Mesodermal cell (in vitro differentiated cells): Measurements from ENCODE around the gene CYB5R3.

ENCODE experiments used
- H3K27ac ChIP-seq: 2 replicates; pipeline ENCODE4 v1.7.0; 2013; ENCODE audit warnings: mild to moderate bottlenecking, low read depth, low read length, moderate library complexity; ENCODE audit not compliant: severe bottlenecking
- H3K36me3 ChIP-seq: 2 replicates; pipeline ENCODE4 v1.7.1; 2013; ENCODE audit warnings: mild to moderate bottlenecking, low read length, moderate library complexity; ENCODE audit not compliant: control insufficient read depth, insufficient read depth
- H3K4me1 ChIP-seq: one replicate; pipeline ENCODE4 v1.7.1; 2013; ENCODE audit warnings: mild to moderate bottlenecking, low read length; ENCODE audit not compliant: insufficient read depth, control insufficient read depth, poor library complexity, severe bottlenecking
- H3K4me3 ChIP-seq: 2 replicates; pipeline ENCODE4 v1.7.0; 2013; ENCODE audit warnings: low read length, control low read depth, mild to moderate bottlenecking; ENCODE audit not compliant: insufficient read depth, poor library complexity, severe bottlenecking; ENCODE audit errors: extremely low read depth
- H3K9me3 ChIP-seq: 2 replicates; pipeline ENCODE4 v1.7.1; 2013; ENCODE audit warnings: mild to moderate bottlenecking, low read length, moderate library complexity; ENCODE audit not compliant: control insufficient read depth
- WGBS, 2 experiments: methylation state at CpG; one replicate each; pipeline ENCODE4 v1.1.5; 2013; ENCODE audit warnings: missing lambda C conversion rate in 2 of 2; ENCODE audit not compliant: insufficient coverage in 2 of 2; 5-methylcytosine and 5-hydroxymethylcytosine counted together

The CYB5R3 gene

GRCh38 chr22:42642806-42643633, 6.2 kb downstream of the CYB5R3 start:
- Histone ChIP-seq H3K9me3 (no peaks in the 10 kb centered on the region), H3K4me1 (peaks cover 41% of the 10 kb centered on the region), H3K27ac (no peak overlapping the region), H3K4me3 (no peak overlapping the region), H3K36me3 (peaks cover 5% of the 10 kb centered on the region)
- 83 to 87% methylated on average over 5 to 9 of the region's 12 CpGs for WGBS, 2 experiments

GRCh38 chr22:42641801-42642413, 7.3 kb downstream of the CYB5R3 start:
- Histone ChIP-seq H3K27ac (no peak overlapping the region), H3K4me1 (peaks cover 33% of the 10 kb centered on the region)

GRCh38 chr22:42639541-42640241, 9.5 kb downstream of the CYB5R3 start:
- Histone ChIP-seq H3K27ac (no peak overlapping the region), H3K36me3 (peaks cover 22% of the 10 kb centered on the region), H3K9me3 (no peaks in the 10 kb centered on the region), H3K4me1 (peaks cover 19% of the 10 kb centered on the region), H3K4me3 (no peak overlapping the region)
- WGBS, 2 experiments, result 90 to 91% methylated on average over 8 to 9 of the region's 9 CpGs

More at GRCh38 chr22:42641801-42642413, 7.3 kb downstream of the CYB5R3 start:
- Histone ChIP-seq H3K9me3 (no peaks in the 10 kb centered on the region), H3K36me3 (peaks cover 12% of the 10 kb centered on the region), H3K4me3 (no peak overlapping the region)
- 95 to 96% methylated on average over 5 to 6 of the region's 9 CpGs for WGBS, 2 experiments

GRCh38 chr22:42637555-42637954, 11.6 kb downstream of the CYB5R3 start:
- Histone ChIP-seq H3K4me3 (no peak overlapping the region), H3K36me3 (peaks cover 35% of the 10 kb centered on the region), H3K9me3 (no peaks in the 10 kb centered on the region), H3K27ac (no peak overlapping the region), H3K4me1 (peaks cover 8% of the 10 kb centered on the region)
- 82 to 93% methylated on average over 10 to 12 of the region's 12 CpGs for WGBS, 2 experiments

GRCh38 chr22:42636506-42636905, 12.7 kb downstream of the CYB5R3 start:
- Histone ChIP-seq H3K4me3 (no peak overlapping the region), H3K36me3 (peaks cover 38% of the 10 kb centered on the region), H3K9me3 (no peaks in the 10 kb centered on the region), H3K27ac (no peak overlapping the region), H3K4me1 (peaks cover 8% of the 10 kb centered on the region)
- 96 to 98% methylated on average over 16 to 17 of the region's 17 CpGs for WGBS, 2 experiments

- Histone ChIP-seq H3K36me3 (peaks cover 43% of the 10 kb centered on the region), H3K4me1 (peaks cover 8% of the 10 kb centered on the region), H3K4me3 (no peak overlapping the region), H3K9me3 (no peaks in the 10 kb centered on the region), H3K27ac (peak overlapping the region; percentile 37)
- 58 to 90% methylated on average over 2 to 3 of the region's 3 CpGs for WGBS, 2 experiments
Observed at GRCh38 chr22:42635531-42635930, 13.7 kb downstream of the CYB5R3 start.

- no peak overlapping the region for H3K4me3 ChIP-seq
- H3K4me1 ChIP-seq, result peaks cover 8% of the 10 kb centered on the region
- no peaks in the 10 kb centered on the region for H3K9me3 ChIP-seq
- peaks cover 64% of the 10 kb centered on the region for H3K36me3 ChIP-seq
- WGBS, 2 experiments, result 94 to 98% methylated on average over 5 to 7 of the region's 9 CpGs
- H3K27ac ChIP-seq, result no peak overlapping the region
Observed at GRCh38 chr22:42633013-42633412, 16.2 kb downstream of the CYB5R3 start.

GRCh38 chr22:42632096-42632495, 17.1 kb downstream of the CYB5R3 start:
- WGBS, 2 experiments, result 94 to 96% methylated on average over 13 of the region's 13 CpGs
- no peaks in the 10 kb centered on the region for H3K9me3 ChIP-seq
- no peak overlapping the region for H3K27ac ChIP-seq
- H3K4me3 ChIP-seq, result no peak overlapping the region
- H3K36me3 ChIP-seq, result peaks cover 68% of the 10 kb centered on the region
- peaks cover 8% of the 10 kb centered on the region for H3K4me1 ChIP-seq

GRCh38 chr22:42630901-42631602, 18.1 kb downstream of the CYB5R3 start:
- Histone ChIP-seq H3K27ac (no peak overlapping the region), H3K4me1 (peaks cover 6% of the 10 kb centered on the region), H3K9me3 (no peaks in the 10 kb centered on the region), H3K4me3 (no peak overlapping the region), H3K36me3 (peaks cover 69% of the 10 kb centered on the region)
- 92 to 96% methylated on average over 15 to 28 of the region's 28 CpGs for WGBS, 2 experiments

GRCh38 chr22:42630211-42630610, 19.0 kb downstream of the CYB5R3 start:
- 97% methylated on average over 17 to 18 of the region's 18 CpGs for WGBS, 2 experiments
- Histone ChIP-seq H3K4me3 (no peak overlapping the region), H3K36me3 (peaks cover 74% of the 10 kb centered on the region), H3K9me3 (no peaks in the 10 kb centered on the region), H3K27ac (no peak overlapping the region), H3K4me1 (no peaks in the 10 kb centered on the region)
